NT2/D1 (cell line): ENCODE data around the gene MUC5AC.
"Not testable (repeated sequence)": the region's sequence is repeated elsewhere in the genome, so short reads cannot be mapped to it uniquely, and the experiment has no call there.

Experiments
- DNase-seq: peaks from one replicate; pipeline ENCODE4 v3.0.0-alpha.2; 2011; ENCODE audit warnings: low read depth, low spot score
- H3K27me3 ChIP-seq: 2 replicates; pipeline ENCODE4 v1.6.0; 2011; ENCODE audit warnings: mild to moderate bottlenecking; ENCODE audit not compliant: insufficient read length, insufficient read depth
- H3K36me3 ChIP-seq: 2 replicates; pipeline ENCODE4 v1.6.1; 2011; ENCODE audit warnings: mild to moderate bottlenecking, low read length, mixed read lengths; ENCODE audit not compliant: insufficient read depth, insufficient read length
- H3K4me1 ChIP-seq: 2 replicates; pipeline ENCODE4 v1.5.1; 2011; ENCODE audit not compliant: insufficient read depth, insufficient read length
- H3K4me3 ChIP-seq: 2 replicates; pipeline ENCODE4 v1.5.1; 2011; ENCODE audit warnings: low read depth; ENCODE audit not compliant: insufficient read length
- H3K9ac ChIP-seq: 2 replicates; pipeline ENCODE4 v1.6.0; 2011; ENCODE audit warnings: low read depth; ENCODE audit not compliant: insufficient read length
- H3K9me3 ChIP-seq: 2 replicates; pipeline ENCODE4 v1.5.1; 2011; ENCODE audit warnings: mild to moderate bottlenecking, low read length; ENCODE audit not compliant: insufficient read depth
- SUZ12 ChIP-seq: IDR thresholded peaks from 2 replicates; pipeline ENCODE4 v1.6.1; 2011; ENCODE audit not compliant: insufficient read length, insufficient read depth; ENCODE audit errors: extremely low read depth
- YY1 ChIP-seq: IDR thresholded peaks from 2 replicates; pipeline ENCODE4 v1.6.1; 2011; ENCODE audit not compliant: insufficient read length, insufficient read depth
- ZNF274 ChIP-seq: IDR thresholded peaks from 2 replicates; pipeline ENCODE4 v1.6.1; 2011; ENCODE audit warnings: mild to moderate bottlenecking, low read depth, low read length

Gene MUC5AC

DNA sequence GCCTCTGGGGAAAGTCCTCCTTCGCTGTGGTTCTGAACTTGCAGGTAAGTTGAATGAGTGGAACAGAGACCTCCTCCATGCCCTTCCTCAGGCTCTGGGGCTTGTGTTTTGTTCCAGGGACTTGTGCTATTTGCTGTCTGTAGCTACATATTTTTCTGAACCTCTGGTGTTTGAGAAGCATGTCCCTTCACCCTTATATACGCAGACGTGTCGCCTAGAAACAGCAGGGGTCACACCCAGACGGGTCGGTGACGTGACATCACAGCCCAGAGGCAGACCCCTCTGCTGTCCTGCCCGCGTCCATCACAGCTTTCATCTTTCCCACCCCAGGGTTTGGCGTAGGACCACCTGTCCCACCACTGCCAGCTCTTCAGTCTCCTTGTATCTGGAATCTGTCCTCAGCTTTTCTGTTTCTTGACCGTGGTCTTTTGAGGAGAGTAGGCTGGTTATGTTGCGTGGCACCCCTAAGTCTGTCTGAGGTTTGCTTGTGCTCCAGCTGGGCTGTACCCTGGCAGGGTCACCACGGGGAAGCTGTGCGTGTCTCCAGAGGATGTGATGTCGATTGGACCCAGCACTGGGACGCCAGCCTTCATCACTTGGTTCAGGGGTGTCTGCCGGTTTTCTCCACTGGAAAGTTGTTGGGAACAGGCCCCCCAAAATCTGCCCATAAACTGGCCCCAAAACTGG, 51.8 kb downstream of the MUC5AC start:
- Histone ChIP-seq H3K4me3 (no peak overlapping the region), H3K27me3 (peaks cover 28% of the 10 kb centered on the region), H3K9ac (no peak overlapping the region), H3K36me3 (no peaks in the 10 kb centered on the region), H3K4me1 (peaks cover 4% of the 10 kb centered on the region), H3K9me3 (peaks cover 30% of the 10 kb centered on the region)
- DNase-seq: no peak
- TF ChIP-seq SUZ12 (no peak), ZNF274 (no peak), YY1 (no peak)

DNA sequence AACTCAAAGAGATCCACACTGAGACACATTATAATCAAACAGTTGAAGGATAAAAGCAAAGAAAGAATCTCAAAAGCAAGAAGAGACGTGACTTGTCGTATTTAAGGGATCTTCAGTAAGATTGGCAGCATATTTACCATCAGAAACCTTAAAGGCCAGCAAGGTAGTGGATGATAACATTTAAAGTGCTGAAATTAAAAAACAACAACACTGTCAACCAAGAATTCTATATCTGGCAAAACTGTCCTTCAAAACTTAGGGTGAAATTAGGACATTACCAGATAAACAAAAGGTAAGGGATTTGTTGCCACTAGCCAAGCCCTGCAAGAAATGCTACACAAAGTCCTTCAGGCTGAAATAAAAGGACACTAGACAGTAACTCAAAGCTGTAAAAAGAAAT, 54.1 kb downstream of the MUC5AC start:
- peaks cover 41% of the 10 kb centered on the region for H3K9me3 ChIP-seq
- no peak for TF ChIP-seq ZNF274
- H3K9ac ChIP-seq: no peak overlapping the region
- peaks cover 2% of the 10 kb centered on the region for H3K4me1 ChIP-seq
- DNase-seq: no peak
- no peak overlapping the region for H3K4me3 ChIP-seq
- peaks cover 40% of the 10 kb centered on the region for H3K27me3 ChIP-seq
- H3K36me3 ChIP-seq: no peaks in the 10 kb centered on the region

DNA sequence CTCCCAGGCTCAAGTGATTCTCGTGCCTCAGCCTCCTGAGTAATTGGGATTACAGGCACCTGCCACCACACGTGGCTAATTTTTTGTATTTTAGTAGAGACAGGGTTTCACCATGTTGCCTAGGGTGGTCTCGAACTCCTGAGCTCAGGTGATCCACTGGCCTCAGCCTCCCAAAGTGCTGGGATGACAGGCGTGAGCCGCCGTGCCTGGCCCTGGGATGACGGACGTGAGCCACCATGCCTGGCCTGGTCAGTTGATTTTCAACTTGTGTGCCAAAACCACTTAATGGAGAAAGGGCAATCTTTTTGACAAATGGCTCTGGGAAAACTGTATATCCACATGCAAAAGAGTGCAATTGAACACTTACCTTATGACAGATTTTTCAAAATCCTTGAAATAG, 58.1 kb downstream of the MUC5AC start:
- not testable (repeated sequence) for H3K4me3 ChIP-seq, H3K4me1 ChIP-seq, H3K9ac ChIP-seq, H3K36me3 ChIP-seq, DNase-seq
- Histone ChIP-seq H3K9me3 (peaks cover 33% of the 10 kb centered on the region), H3K27me3 (peaks cover 31% of the 10 kb centered on the region)

DNA sequence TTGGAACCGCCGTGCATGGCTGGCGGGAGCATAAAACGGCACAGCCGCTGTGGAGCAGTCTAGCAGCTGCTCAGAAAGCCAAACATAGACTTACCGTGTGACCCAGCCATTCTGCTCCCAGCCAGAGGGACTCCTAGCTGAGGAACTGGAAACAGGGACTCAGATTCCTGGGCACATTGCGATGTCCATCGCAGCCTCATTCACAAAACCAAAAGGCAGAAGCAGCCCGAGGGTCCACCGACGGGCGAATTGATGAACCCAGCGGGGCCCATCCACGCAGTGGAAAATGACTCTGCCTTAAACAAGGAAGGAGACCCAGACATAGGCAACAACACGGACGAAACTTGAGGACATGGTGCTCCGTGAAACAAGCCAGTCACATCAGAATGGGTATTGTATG, 59.4 kb downstream of the MUC5AC start:
- DNase-seq: no peak

DNA sequence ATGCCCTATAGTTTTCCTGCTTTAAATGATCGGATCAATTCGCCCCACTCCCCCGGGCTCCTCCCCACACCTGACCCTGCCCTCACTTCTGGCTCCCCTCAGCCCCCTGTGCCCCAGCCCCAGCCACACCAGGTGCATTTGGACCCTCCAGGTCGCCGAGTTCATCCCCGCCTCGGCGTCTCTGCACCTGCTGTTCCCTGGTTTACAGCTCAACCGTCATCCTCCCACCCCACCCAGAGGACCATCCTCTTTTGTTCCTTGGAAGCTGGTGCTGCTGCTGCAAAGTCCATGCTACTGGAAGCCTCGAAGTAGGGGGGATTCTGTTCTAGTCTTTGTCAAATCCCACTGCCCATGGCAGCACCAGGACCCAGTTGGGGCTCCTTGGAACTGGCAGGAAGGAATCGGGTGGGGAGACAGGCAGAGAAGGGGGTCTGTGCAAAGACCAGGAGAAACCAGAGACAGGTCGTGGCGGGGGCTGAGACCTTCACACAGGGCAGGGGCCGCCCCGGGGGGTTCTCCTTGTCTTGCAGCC, 60.6 kb downstream of the MUC5AC start:
- H3K4me3 ChIP-seq: no peak overlapping the region
- H3K4me1 ChIP-seq: peaks cover 8% of the 10 kb centered on the region
- H3K9ac ChIP-seq: no peak overlapping the region
- H3K27me3 ChIP-seq: peaks cover 18% of the 10 kb centered on the region
- TF ChIP-seq ZNF274 (no peak), SUZ12 (no peak), YY1 (no peak)
- H3K9me3 ChIP-seq: peaks cover 18% of the 10 kb centered on the region
- no peaks in the 10 kb centered on the region for H3K36me3 ChIP-seq
- no peak for DNase-seq

More for the DNA sequence above, 59.4 kb downstream of the MUC5AC start:
- peaks cover 21% of the 10 kb centered on the region for H3K9me3 ChIP-seq
- H3K9ac ChIP-seq: no peak overlapping the region
- TF ChIP-seq SUZ12: no peak
- no peak for TF ChIP-seq YY1
- no peak for TF ChIP-seq ZNF274
- H3K36me3 ChIP-seq: no peaks in the 10 kb centered on the region
- H3K4me3 ChIP-seq: no peak overlapping the region
- H3K4me1 ChIP-seq: peaks cover 3% of the 10 kb centered on the region
- peaks cover 22% of the 10 kb centered on the region for H3K27me3 ChIP-seq

DNA sequence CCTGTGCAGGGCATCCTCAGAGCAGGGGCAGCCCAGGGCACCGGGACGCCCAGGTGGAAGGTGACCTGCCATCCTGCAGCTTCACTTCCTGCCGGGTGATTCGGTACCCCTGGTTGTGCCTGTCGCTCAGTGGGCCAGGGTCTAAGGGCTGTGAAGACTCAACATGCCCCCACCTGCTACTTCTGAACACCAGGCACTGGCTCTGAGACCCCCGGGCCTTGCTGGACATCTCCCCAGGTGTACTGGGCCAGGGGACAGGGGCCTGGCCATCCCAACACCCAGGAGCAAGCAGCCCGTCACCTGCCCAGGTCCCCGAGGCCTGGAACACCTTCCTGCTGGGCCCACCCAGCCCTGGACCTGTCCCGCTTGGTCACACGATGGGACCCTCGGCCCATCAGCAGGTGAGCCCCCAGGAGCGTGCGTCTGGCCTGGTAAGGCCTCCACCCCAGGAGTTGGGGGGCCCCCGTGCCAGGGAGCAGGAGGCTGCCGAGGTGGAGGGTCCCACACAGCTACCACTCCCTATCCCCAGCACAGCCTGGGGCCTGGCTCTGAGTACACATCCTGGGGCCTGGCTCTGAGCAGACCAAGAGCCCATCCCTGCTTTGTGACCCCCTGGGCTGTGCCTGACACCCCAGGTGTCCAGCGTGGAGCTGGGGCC, 61.2 kb downstream of the MUC5AC start:
- Histone ChIP-seq H3K9ac (no peak overlapping the region), H3K9me3 (peaks cover 16% of the 10 kb centered on the region), H3K4me3 (no peak overlapping the region), H3K4me1 (peaks cover 12% of the 10 kb centered on the region), H3K27me3 (peaks cover 16% of the 10 kb centered on the region), H3K36me3 (no peaks in the 10 kb centered on the region)
- no peak for DNase-seq
- no peak for TF ChIP-seq YY1
- no peak for TF ChIP-seq ZNF274
- no peak for TF ChIP-seq SUZ12

DNA sequence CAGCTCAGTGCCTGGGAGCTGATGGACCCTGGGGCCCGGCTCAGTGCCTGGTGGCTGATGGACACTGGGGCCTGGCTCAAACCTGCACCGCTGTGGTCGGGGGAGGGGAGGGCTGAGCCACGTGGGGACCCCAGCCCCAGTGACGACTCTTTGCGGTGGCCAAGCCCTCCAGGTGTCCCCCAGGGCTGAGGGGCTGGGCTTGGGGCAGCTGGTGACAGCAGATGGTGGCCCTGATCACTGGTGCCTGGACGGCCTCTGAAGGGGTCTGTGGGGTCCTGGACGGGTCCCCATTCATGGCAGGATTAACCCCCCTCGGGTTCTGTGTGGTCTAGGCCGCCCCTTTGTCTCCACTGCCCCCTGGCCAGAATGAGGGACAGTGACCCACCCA, 61.7 kb downstream of the MUC5AC start:
- Histone ChIP-seq H3K4me1 (peaks cover 15% of the 10 kb centered on the region), H3K4me3 (no peak overlapping the region), H3K27me3 (peaks cover 12% of the 10 kb centered on the region), H3K9me3 (peaks cover 11% of the 10 kb centered on the region; the same call in 1 of the 2 replicates), H3K9ac (peak overlapping the region; percentile 42), H3K36me3 (no peaks in the 10 kb centered on the region)
- DNase-seq: no peak
- no peak for TF ChIP-seq YY1
- TF ChIP-seq SUZ12: no peak
- no peak for TF ChIP-seq ZNF274
